ENCODE measurements around the gene DES.
"Not testable (repeated sequence)": the region's sequence is repeated elsewhere in the genome, so short reads cannot be mapped to it uniquely, and the experiment has no call there.

Gene DES

GRCh38 chr2:219387306-219388120 lies 30.7 kb upstream of the DES start, which contains the start of gene DNPEP:
Gene DNPEP (minus strand): TSS chr2:219387912. CDS start chr2:219387794, 118 bp downstream.
- H3K27me3 ChIP-seq, result no peaks in the 10 kb centered on the region
- no peak for TF ChIP-seq CTCF (IDR thresholded peaks at IDR 0.05)
- no peaks in the 10 kb centered on the region for H3K9me3 ChIP-seq
- H3K27ac ChIP-seq, result peak within 1 kb of the TSS; percentile 91 to 97
- H3K36me3 ChIP-seq, result peaks cover 30 to 41% (median 37%) of the 10 kb centered on the region in 3 donors
- peak; percentile 92 to 96 for DNase-seq
- peaks cover 0 to 14% (median 11%) of the 10 kb centered on the region in 4 donors for H3K4me1 ChIP-seq
- intact Hi-C loops (cut with DNase I; ENCODE audit: low total_unique reads), result loop anchor here (10.0 kb wide), 1 partner anchor 213 kb away; the partner anchor contains the start of genes CNPPD1, RETREG2 and SLC23A3
- peak within 1 kb of the TSS; percentile 67 to 94 for H3K4me3 ChIP-seq

GRCh38 chr2:219388121-219388906 lies 29.9 kb upstream of the DES start:
- peak; percentile 97 to 99 for DNase-seq
- Histone ChIP-seq H3K4me3 (peak overlapping the region; percentile 67 to 94), H3K9me3 (no peaks in the 10 kb centered on the region), H3K4me1 (peaks cover 0 to 14% (median 11%) of the 10 kb centered on the region in 4 donors), H3K27ac (peak overlapping the region; percentile 91 to 97), H3K36me3 (peaks cover 23 to 33% (median 30%) of the 10 kb centered on the region in 3 donors), H3K27me3 (no peaks in the 10 kb centered on the region)
- intact Hi-C loops (cut with DNase I; ENCODE audit: low total_unique reads), result loop anchor here (10.0 kb wide), 1 partner anchor 214 kb away; the partner anchor contains the start of genes CNPPD1, RETREG2 and SLC23A3
- peak; percentile 64 to 87 for TF ChIP-seq CTCF (IDR thresholded peaks at IDR 0.05)

GRCh38 chr2:219388907-219389156 lies 29.3 kb upstream of the DES start:
- peak overlapping the region; percentile 67 to 94 for H3K4me3 ChIP-seq
- peaks cover 23 to 28% (median 25%) of the 10 kb centered on the region in 3 donors for H3K36me3 ChIP-seq
- intact Hi-C loops (cut with DNase I; ENCODE audit: low total_unique reads), result loop anchor here (10.0 kb wide), 1 partner anchor 214 kb away; the partner anchor contains the start of genes CNPPD1, RETREG2 and SLC23A3
- H3K4me1 ChIP-seq, result peaks cover 0 to 14% (median 11%) of the 10 kb centered on the region in 4 donors
- no peak for TF ChIP-seq CTCF (IDR thresholded peaks at IDR 0.05)
- no peak for DNase-seq
- H3K27me3 ChIP-seq, result no peaks in the 10 kb centered on the region
- H3K27ac ChIP-seq, result peak overlapping the region; percentile 91 to 97
- H3K9me3 ChIP-seq, result no peaks in the 10 kb centered on the region

GRCh38 chr2:219392754-219393153 lies 25.4 kb upstream of the DES start:
- intact Hi-C loops (cut with DNase I; ENCODE audit: low total_unique reads), result no loop called here
- TF ChIP-seq CTCF (IDR thresholded peaks at IDR 0.05), result no peak
- Histone ChIP-seq H3K36me3 (no peaks in the 10 kb centered on the region), H3K4me1 (peaks cover 0 to 11% (median 0%) of the 10 kb centered on the region in 4 donors), H3K27me3 (no peaks in the 10 kb centered on the region), H3K4me3 (no peak overlapping the region), H3K27ac (no peak overlapping the region), H3K9me3 (no peaks in the 10 kb centered on the region)
- peak in 1 of 2 donors; percentile 60 for DNase-seq

- H3K9me3 ChIP-seq, result not testable (repeated sequence)
Observed at GRCh38 chr2:219395056-219395455, 23.1 kb upstream of the DES start.

More at GRCh38 chr2:219395056-219395455, 23.1 kb upstream of the DES start:
- H3K4me3 ChIP-seq; intact Hi-C loops (cut with DNase I; ENCODE audit: low total_unique reads); H3K36me3 ChIP-seq; H3K27ac ChIP-seq; H3K27me3 ChIP-seq: not testable (repeated sequence)
- H3K4me1 ChIP-seq, result peaks cover 0 to 17% (median 0%) of the 10 kb centered on the region in 4 donors
- peak in 1 of 2 donors; percentile 51 for DNase-seq
